HepG2 (cell line): ENCODE data around the gene RETREG2. TPM values are rescaled to one million over a fixed set of nuclear protein-coding genes. Genes with fewer than 3 reads are reported as not detected.

ENCODE experiments used
- AGO1 ChIP-seq: fragments of 200-400 bp; formaldehyde crosslinking; IDR thresholded peaks from 2 replicates; pipeline ENCODE4 v1.6.1; 2017; ENCODE audit warnings: mild to moderate bottlenecking, low read depth, low read length, moderate library complexity; ENCODE audit not compliant: poor library complexity, severe bottlenecking
- AHR ChIP-seq: IDR thresholded peaks from 2 replicates; pipeline ENCODE4 v1.6.1; 2018; ENCODE audit warnings: missing genetic modification reagents, missing compliant biosample characterization
- ARNT ChIP-seq: fragments of 450-650 bp; IDR thresholded peaks from 2 replicates; pipeline ENCODE4 v1.6.1; 2017
- CEBPB ChIP-seq: IDR thresholded peaks from 2 replicates; pipeline ENCODE4 v1.6.1; 2011; ENCODE audit warnings: low read depth, low read length, improper control_type of control experiment, borderline replicate concordance
- E2F2 ChIP-seq: sonication (generic); formaldehyde crosslinking; IDR thresholded peaks from 2 replicates; pipeline ENCODE4 v1.4.0; 2020; ENCODE audit warnings: missing genetic modification reagents, borderline replicate concordance
- EHMT2 ChIP-seq: fragments of 200-600 bp; sonication (generic); IDR thresholded peaks from 2 replicates; pipeline ENCODE4 v1.7.0; 2017; ENCODE audit warnings: antibody characterized with exemption, low read depth, low read length, borderline replicate concordance
- ELF1 ChIP-seq: sonication (generic); formaldehyde crosslinking; IDR thresholded peaks from 2 replicates; pipeline ENCODE4 v1.4.0; 2020; ENCODE audit warnings: missing genetic modification reagents
- ERF ChIP-seq: IDR thresholded peaks from 2 replicates; pipeline ENCODE4 v1.6.1; 2018; ENCODE audit warnings: missing biosample characterization, missing genetic modification reagents
- FOXM1 ChIP-seq: sonication (generic); formaldehyde crosslinking; IDR thresholded peaks from 2 replicates; pipeline ENCODE4 v1.5.0; 2020; ENCODE audit warnings: missing genetic modification reagents
- NBN ChIP-seq: fragments of 450-650 bp; conservative IDR thresholded peaks from 2 replicates; pipeline ENCODE4 v1.6.1; 2017
- NFATC3 ChIP-seq: sonication (generic); formaldehyde crosslinking; IDR thresholded peaks from 2 replicates; pipeline ENCODE4 v1.5.1; 2020; ENCODE audit warnings: mild to moderate bottlenecking, missing genetic modification reagents
- SATB2 ChIP-seq: sonication (generic); formaldehyde crosslinking; IDR thresholded peaks from 2 replicates; pipeline ENCODE4 v1.5.0; 2020; ENCODE audit warnings: missing genetic modification reagents
- SOX5 ChIP-seq: IDR thresholded peaks from 2 replicates; pipeline ENCODE4 v1.6.1; 2016; ENCODE audit warnings: borderline replicate concordance
- SSRP1 ChIP-seq: IDR thresholded peaks from 2 replicates; pipeline ENCODE4 v1.6.1; 2016; ENCODE audit warnings: control low read depth
- ZNF317 ChIP-seq: sonication (generic); formaldehyde crosslinking; IDR thresholded peaks from 2 replicates; pipeline ENCODE4 v1.5.0; 2020; ENCODE audit warnings: mild to moderate bottlenecking, missing genetic modification reagents
- ZNF335 ChIP-seq: sonication (generic); formaldehyde crosslinking; IDR thresholded peaks from 2 replicates; pipeline ENCODE4 v1.4.0; 2020; ENCODE audit warnings: missing genetic modification reagents
- ZNF337 ChIP-seq: sonication (generic); formaldehyde crosslinking; IDR thresholded peaks from 2 replicates; pipeline ENCODE4 v1.5.1; 2020; ENCODE audit warnings: missing genetic modification reagents, low read depth, mild to moderate bottlenecking, borderline replicate concordance
- ZNF552 ChIP-seq: sonication (generic); formaldehyde crosslinking; IDR thresholded peaks from 2 replicates; pipeline ENCODE4 v1.9.0; 2022; ENCODE audit warnings: missing genetic modification reagents, mild to moderate bottlenecking, borderline replicate concordance
- polyA plus RNA-seq, 8 experiments: library from polyadenylated mRNA; depleted of rRNA in 3 of 8; stranded (reverse) in 7 of 8; unstranded in 1 of 8; fragments of >200 nt; fragmentation: Illumina TruSeq in 4 of 8; extraction: Trizol in 4 of 8; gene quantifications; 2 replicates each; pipeline versions ENCODE4 v1.2.1 to v1.2.3, GENCODE V29; 2011 to 2016; ENCODE audit warnings: low read depth in 4 of 8, missing spikeins in 1 of 8, mixed read lengths in 1 of 8; ENCODE audit not compliant: insufficient read depth in 1 of 8
- total RNA-seq, 5 experiments: library from RNA; depleted of rRNA; stranded (reverse); fragments of >200 nt; fragmentation: Illumina TruSeq; extraction: Trizol; gene quantifications; 2 replicates each; pipeline ENCODE4 v1.2.3, GENCODE V29; 2016; ENCODE audit warnings: low read depth in 1 of 5
- TF ChIP-seq, protein P1 (sequence below): sonication (generic); formaldehyde crosslinking; IDR thresholded peaks from 2 replicates; pipeline ENCODE4 v1.5.0; 2020; ENCODE audit warnings: mild to moderate bottlenecking, missing genetic modification reagents
- TF ChIP-seq, protein P2 (sequence below): sonication (generic); formaldehyde crosslinking; IDR thresholded peaks from 2 replicates; pipeline ENCODE4 v1.9.0; 2021; ENCODE audit warnings: missing genetic modification reagents, borderline replicate concordance
- TF ChIP-seq, protein P3 (sequence below): sonication (generic); formaldehyde crosslinking; IDR thresholded peaks from 2 replicates; pipeline ENCODE4 v1.8.0; 2022; ENCODE audit warnings: missing genetic modification reagents, mild to moderate bottlenecking, borderline replicate concordance
- TF ChIP-seq, protein P4 (sequence below): sonication (generic); formaldehyde crosslinking; IDR thresholded peaks from 2 replicates; pipeline ENCODE4 v1.8.0; 2023; ENCODE audit warnings: mild to moderate bottlenecking, missing genetic modification reagents

RETREG2 gene
- total and polyA plus RNA-seq, 2 of the 13 experiments (the other 11 are each of a cell fraction or from before 2014, with no cell fraction given) = 86.0 to 134 TPM

DNA sequence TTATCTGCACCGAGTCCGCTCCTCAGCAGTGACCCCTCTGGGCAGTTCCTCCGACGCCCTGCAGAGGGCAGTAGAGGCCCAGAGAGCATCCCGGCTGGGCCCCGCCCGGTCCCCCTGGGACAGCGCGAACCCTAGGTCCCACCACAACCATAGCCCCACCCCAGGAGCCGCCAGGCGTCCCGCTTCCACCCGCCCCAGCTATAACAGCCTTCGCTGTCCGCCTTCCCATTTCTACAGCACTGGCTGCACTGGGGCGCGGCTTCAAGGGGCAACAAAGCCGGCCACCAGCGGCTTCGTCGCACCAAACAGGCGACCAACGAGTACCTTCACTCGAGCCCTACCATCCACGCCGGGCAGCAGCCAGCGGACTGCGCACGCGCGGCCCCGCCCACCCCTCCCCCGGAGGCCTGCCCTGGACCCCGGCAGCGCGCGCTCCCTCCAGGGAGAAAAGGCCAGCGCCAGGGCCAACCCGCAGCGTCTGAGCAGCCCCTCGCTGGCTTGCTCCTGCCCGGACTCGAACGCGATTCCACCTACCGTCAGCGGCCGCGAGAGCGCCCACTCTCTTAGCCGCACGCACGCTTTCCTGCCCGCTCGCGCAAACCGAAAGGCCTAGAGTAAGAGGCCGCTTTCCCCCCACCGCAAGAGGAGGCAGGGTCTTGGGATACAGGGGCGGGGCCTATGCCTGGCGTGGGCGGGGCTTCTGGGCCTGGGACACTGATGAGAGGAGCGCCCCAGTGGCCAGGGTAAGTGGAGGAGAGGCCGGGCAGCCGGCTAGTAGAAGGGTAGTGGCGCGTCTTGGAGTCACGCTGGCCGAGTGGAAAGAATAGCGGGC, 17.7 kb upstream of the RETREG2 start, which contains the start of gene NHEJ1 (continued):
- TF ChIP-seq, protein P1, sequence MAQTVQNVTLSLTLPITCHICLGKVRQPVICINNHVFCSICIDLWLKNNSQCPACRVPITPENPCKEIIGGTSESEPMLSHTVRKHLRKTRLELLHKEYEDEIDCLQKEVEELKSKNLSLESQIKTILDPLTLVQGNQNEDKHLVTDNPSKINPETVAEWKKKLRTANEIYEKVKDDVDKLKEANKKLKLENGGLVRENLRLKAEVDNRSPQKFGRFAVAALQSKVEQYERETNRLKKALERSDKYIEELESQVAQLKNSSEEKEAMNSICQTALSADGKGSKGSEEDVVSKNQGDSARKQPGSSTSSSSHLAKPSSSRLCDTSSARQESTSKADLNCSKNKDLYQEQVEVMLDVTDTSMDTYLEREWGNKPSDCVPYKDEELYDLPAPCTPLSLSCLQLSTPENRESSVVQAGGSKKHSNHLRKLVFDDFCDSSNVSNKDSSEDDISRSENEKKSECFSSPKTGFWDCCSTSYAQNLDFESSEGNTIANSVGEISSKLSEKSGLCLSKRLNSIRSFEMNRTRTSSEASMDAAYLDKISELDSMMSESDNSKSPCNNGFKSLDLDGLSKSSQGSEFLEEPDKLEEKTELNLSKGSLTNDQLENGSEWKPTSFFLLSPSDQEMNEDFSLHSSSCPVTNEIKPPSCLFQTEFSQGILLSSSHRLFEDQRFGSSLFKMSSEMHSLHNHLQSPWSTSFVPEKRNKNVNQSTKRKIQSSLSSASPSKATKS (CRISPR knock-in tag) = no peak
- TF ChIP-seq SATB2 (CRISPR knock-in tag) (0 out of 2 replicates have a peak, but pooled peaks have one; percentile 19), ZNF552 (CRISPR knock-in tag) (no peak; the same call in 1 of the 2 replicates), CEBPB (no peak), SOX5 (peak; percentile 56; the same call in 1 of the 2 replicates), ERF (CRISPR knock-in tag) (peak; percentile 91), AGO1 (peak; percentile 78), NFATC3 (peak; percentile 80; the same call in 1 of the 2 replicates), ZNF317 (CRISPR knock-in tag) (peak; percentile 76), ELF1 (CRISPR knock-in tag) (peak; percentile 61), EHMT2 (no peak), NBN (no peak), ZNF335 (CRISPR knock-in tag) (peak; percentile 86), AHR (CRISPR knock-in tag) (peak; percentile 81), ARNT (no peak), E2F2 (peak; percentile 72; the same call in 1 of the 2 replicates), SSRP1 (no peak), ZNF337 (CRISPR knock-in tag) (peak; percentile 82), FOXM1 (no peak; the same call in 1 of the 2 replicates)
- TF ChIP-seq, protein P2, sequence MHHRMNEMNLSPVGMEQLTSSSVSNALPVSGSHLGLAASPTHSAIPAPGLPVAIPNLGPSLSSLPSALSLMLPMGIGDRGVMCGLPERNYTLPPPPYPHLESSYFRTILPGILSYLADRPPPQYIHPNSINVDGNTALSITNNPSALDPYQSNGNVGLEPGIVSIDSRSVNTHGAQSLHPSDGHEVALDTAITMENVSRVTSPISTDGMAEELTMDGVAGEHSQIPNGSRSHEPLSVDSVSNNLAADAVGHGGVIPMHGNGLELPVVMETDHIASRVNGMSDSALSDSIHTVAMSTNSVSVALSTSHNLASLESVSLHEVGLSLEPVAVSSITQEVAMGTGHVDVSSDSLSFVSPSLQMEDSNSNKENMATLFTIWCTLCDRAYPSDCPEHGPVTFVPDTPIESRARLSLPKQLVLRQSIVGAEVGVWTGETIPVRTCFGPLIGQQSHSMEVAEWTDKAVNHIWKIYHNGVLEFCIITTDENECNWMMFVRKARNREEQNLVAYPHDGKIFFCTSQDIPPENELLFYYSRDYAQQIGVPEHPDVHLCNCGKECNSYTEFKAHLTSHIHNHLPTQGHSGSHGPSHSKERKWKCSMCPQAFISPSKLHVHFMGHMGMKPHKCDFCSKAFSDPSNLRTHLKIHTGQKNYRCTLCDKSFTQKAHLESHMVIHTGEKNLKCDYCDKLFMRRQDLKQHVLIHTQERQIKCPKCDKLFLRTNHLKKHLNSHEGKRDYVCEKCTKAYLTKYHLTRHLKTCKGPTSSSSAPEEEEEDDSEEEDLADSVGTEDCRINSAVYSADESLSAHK (CRISPR knock-in tag) = no peak
- TF ChIP-seq, protein P3, sequence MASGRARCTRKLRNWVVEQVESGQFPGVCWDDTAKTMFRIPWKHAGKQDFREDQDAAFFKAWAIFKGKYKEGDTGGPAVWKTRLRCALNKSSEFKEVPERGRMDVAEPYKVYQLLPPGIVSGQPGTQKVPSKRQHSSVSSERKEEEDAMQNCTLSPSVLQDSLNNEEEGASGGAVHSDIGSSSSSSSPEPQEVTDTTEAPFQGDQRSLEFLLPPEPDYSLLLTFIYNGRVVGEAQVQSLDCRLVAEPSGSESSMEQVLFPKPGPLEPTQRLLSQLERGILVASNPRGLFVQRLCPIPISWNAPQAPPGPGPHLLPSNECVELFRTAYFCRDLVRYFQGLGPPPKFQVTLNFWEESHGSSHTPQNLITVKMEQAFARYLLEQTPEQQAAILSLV (CRISPR knock-in tag) = peak; percentile 95; the same call in 1 of the 2 replicates
- TF ChIP-seq, protein P4, sequence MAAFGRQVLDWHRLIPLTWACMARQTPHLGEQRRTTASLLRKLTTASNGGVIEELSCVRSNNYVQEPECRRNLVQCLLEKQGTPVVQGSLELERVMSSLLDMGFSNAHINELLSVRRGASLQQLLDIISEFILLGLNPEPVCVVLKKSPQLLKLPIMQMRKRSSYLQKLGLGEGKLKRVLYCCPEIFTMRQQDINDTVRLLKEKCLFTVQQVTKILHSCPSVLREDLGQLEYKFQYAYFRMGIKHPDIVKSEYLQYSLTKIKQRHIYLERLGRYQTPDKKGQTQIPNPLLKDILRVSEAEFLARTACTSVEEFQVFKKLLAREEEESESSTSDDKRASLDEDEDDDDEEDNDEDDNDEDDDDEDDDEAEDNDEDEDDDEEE (CRISPR knock-in tag) = peak; percentile 95
